Lower lobe of right lung (tissue), 2 donors: Measurements from ENCODE around the gene APLF. TPM values are rescaled to one million over a fixed set of nuclear protein-coding genes. Genes with fewer than 3 reads are reported as not detected.
A peak's percentile ranks its signal among the peaks of the same experiment; 100 is the strongest.

Experiments used
- ATAC-seq, 2 donors: fragments of 200-7000 bp; cut with Tn5 transposase; one replicate each; pipeline ENCODE4 v1.9.1; 2020 to 2022; ENCODE audit warnings: mild to moderate bottlenecking in 2 of 2, moderate library complexity in 2 of 2
- DNase-seq: peaks from one replicate; pipeline ENCODE4 v3.0.0-alpha.2; 2020
- H3K27ac ChIP-seq: fragments of 200-600 bp; one replicate; pipeline ENCODE4 v1.8.0; 2022
- H3K27me3 ChIP-seq: fragments of 200-600 bp; one replicate; pipeline ENCODE4 v1.8.0; 2022; ENCODE audit warnings: low read depth
- H3K36me3 ChIP-seq: fragments of 200-600 bp; one replicate; pipeline ENCODE4 v1.8.0; 2022; ENCODE audit warnings: mild to moderate bottlenecking
- H3K4me1 ChIP-seq: fragments of 200-600 bp; one replicate; pipeline ENCODE4 v1.8.0; 2022
- H3K4me3 ChIP-seq: fragments of 200-600 bp; one replicate; pipeline ENCODE4 v1.8.0; 2022; ENCODE audit warnings: mild to moderate bottlenecking
- H3K9me3 ChIP-seq: fragments of 200-600 bp; one replicate; pipeline ENCODE4 v1.8.0; 2022
- intact Hi-C: fragments of 100-400 bp; cut with DNase I; formaldehyde crosslinking; loops from one replicate; pipeline ENCODE4 v1.11.0; 2022
- total RNA-seq: library from RNA; stranded (reverse); fragmentation: NEBNext Ultra II Directional; extraction: Animal tissue kit (Norgen Biotek cat#: 25700); gene quantifications from one replicate; pipeline ENCODE4 v1.2.1, GENCODE V29; 2021
- TF ChIP-seq, protein P1 (sequence below): fragments of 200-600 bp; IDR thresholded peaks from one replicate; pipeline ENCODE4 v1.8.0; 2022; ENCODE audit warnings: antibody characterized with exemption, mild to moderate bottlenecking
- donor health status: DM: no; HTN: yes; CAD: no; lungs with severe emphysema.

The APLF gene
- total RNA-seq, 1 donor from 2014 or later, result 5.8 TPM

- intact Hi-C loops, result no loop called here
- H3K36me3 ChIP-seq, result no peaks in the 10 kb centered on the region
- peaks cover 38% of the 10 kb centered on the region for H3K4me1 ChIP-seq
- DNase-seq (no peak), ATAC-seq (no peak)
- no peak overlapping the region for H3K27ac ChIP-seq
- H3K4me3 ChIP-seq, result no peak overlapping the region
- H3K9me3 ChIP-seq, result no peaks in the 10 kb centered on the region
- TF ChIP-seq, protein P1, sequence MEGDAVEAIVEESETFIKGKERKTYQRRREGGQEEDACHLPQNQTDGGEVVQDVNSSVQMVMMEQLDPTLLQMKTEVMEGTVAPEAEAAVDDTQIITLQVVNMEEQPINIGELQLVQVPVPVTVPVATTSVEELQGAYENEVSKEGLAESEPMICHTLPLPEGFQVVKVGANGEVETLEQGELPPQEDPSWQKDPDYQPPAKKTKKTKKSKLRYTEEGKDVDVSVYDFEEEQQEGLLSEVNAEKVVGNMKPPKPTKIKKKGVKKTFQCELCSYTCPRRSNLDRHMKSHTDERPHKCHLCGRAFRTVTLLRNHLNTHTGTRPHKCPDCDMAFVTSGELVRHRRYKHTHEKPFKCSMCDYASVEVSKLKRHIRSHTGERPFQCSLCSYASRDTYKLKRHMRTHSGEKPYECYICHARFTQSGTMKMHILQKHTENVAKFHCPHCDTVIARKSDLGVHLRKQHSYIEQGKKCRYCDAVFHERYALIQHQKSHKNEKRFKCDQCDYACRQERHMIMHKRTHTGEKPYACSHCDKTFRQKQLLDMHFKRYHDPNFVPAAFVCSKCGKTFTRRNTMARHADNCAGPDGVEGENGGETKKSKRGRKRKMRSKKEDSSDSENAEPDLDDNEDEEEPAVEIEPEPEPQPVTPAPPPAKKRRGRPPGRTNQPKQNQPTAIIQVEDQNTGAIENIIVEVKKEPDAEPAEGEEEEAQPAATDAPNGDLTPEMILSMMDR, result no peak
- H3K27me3 ChIP-seq, result no peaks in the 10 kb centered on the region
These were observed 38.6 kb upstream of the APLF start for GRCh38 chr2:68428746-68429145.

- Histone ChIP-seq H3K4me1 (peaks cover 35% of the 10 kb centered on the region), H3K4me3 (no peak overlapping the region), H3K9me3 (no peaks in the 10 kb centered on the region), H3K27me3 (no peaks in the 10 kb centered on the region), H3K36me3 (no peaks in the 10 kb centered on the region), H3K27ac (no peak overlapping the region)
- intact Hi-C loops, result no loop called here
- no peak for ATAC-seq
- TF ChIP-seq, protein P1, result no peak
- no peak for DNase-seq
These were observed 38.0 kb upstream of the APLF start for GRCh38 chr2:68429311-68429826.

GRCh38 chr2:68431316-68431972 lies 35.9 kb upstream of the APLF start:
- no peak for DNase-seq
- Histone ChIP-seq H3K36me3 (no peaks in the 10 kb centered on the region), H3K4me3 (no peak overlapping the region), H3K9me3 (no peaks in the 10 kb centered on the region), H3K4me1 (peaks cover 40% of the 10 kb centered on the region), H3K27me3 (no peaks in the 10 kb centered on the region), H3K27ac (no peak overlapping the region)
- no peak for ATAC-seq
- intact Hi-C loops, result no loop called here
- TF ChIP-seq, protein P1, result no peak

DNA sequence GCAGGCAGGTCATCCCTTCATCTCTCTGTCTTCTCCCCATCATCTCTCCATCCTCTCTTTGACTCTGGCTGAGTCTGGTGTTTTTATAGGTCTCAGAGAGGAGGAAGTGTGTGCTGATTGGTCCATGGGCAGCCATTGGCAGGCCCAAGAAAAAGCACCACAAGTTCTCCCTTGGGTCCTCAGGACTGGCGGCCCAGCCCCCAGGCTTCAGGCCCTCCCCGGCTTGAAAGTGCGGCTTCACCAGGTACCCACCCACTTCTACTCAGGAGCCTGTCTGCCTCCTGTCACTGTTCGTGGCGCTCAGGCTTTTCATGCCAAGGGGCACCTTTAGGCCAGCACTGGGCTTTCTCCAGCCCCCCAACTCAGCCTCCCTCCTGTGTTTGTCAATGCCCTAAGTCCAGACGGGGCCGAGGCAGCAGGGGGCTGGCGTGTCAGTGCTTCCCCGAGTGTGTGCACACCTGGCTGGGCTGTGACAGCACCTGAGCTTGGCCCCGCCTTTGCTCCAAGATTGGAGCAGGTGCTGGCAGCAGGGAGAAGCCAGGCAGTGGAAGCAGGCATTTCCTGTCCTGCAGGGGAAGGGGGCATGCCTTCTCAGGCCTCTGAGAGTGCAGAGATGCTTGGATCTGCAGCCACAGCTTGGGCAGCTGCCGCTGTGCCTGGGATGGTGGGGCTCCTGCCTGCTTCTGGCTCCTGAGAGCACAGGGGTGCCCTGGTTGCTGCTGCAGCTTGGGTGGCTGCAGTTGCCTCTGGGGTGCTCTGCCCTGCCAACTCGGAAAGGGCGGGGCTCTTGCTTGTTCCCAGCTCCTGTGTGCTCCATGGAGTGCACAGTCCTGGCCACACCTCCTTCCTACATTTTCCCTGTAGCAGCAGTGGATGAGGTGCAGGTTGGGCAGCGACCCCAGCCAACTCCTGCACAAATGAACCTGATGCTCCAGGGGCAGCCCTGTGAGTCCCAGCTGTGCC lies 34.4 kb upstream of the APLF start:
- Histone ChIP-seq H3K36me3 (no peaks in the 10 kb centered on the region), H3K9me3 (no peaks in the 10 kb centered on the region), H3K27ac (no peak overlapping the region), H3K27me3 (no peaks in the 10 kb centered on the region), H3K4me1 (peaks cover 34% of the 10 kb centered on the region), H3K4me3 (no peak overlapping the region)
- no peak for DNase-seq
- peak in 1 of 2 donors; percentile 18 for ATAC-seq
- TF ChIP-seq, protein P1, result no peak
- intact Hi-C loops, result no loop called here

DNA sequence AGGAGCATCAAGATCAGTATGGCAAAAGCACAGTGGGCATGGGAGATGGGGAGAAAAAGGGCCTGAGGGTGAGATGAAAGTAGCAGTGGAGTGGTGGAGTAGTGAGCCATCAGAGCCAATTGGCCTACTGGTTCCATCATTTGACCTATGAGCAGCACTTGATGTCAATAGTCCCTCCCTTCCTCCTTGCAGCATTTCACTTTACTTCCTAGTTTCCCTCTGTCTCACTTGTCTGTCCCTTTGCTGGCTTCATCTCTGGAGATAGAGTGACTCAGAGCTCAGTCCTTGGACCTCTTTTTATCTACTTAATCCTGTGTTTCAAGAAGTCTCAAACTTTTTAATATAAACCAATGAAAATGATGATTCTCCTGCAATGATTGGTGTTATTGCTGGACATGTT lies 32.4 kb upstream of the APLF start:
- intact Hi-C loops, result no loop called here
- H3K27me3 ChIP-seq, result no peaks in the 10 kb centered on the region
- H3K4me1 ChIP-seq, result peaks cover 36% of the 10 kb centered on the region
- H3K4me3 ChIP-seq, result no peak overlapping the region
- H3K36me3 ChIP-seq, result no peaks in the 10 kb centered on the region
- no peak for DNase-seq
- TF ChIP-seq, protein P1, result no peak
- H3K9me3 ChIP-seq, result no peaks in the 10 kb centered on the region
- H3K27ac ChIP-seq, result peak overlapping the region; percentile 8
- ATAC-seq, result peak; percentile 10 to 53
